Stimulated activated CD4-positive, alpha-beta T cell treated with anti-CD3 and anti-CD28 coated beads, Interleukin-4, amount 100 ng/mL, for 1 hour (primary cell): Measurements from ENCODE around the gene NTM.
"Not testable (repeated sequence)": the region's sequence is repeated elsewhere in the genome, so short reads cannot be mapped to it uniquely, and the experiment has no call there.

Experiments
- DNase-seq: peaks from one replicate; pipeline ENCODE4 v3.0.0-alpha.2; 2020

The NTM gene

GRCh38 chr11:132307309-132308020 is 937.0 kb downstream of the NTM start:
- DNase-seq: no peak

GRCh38 chr11:132310390-132311375 is 940.3 kb downstream of the NTM start:
- no peak for DNase-seq

- DNase-seq: no peak
Observed at GRCh38 chr11:132311703-132312102, 941.3 kb downstream of the NTM start.

GRCh38 chr11:132312161-132312560 is 941.7 kb downstream of the NTM start:
- DNase-seq: no peak

GRCh38 chr11:132312701-132313111 is 942.3 kb downstream of the NTM start:
- DNase-seq: no peak

- DNase-seq: no peak
Observed at GRCh38 chr11:132314911-132315455, 944.6 kb downstream of the NTM start.

GRCh38 chr11:132315696-132316095 is 945.3 kb downstream of the NTM start:
- DNase-seq: no peak

- DNase-seq: no peak
Observed at GRCh38 chr11:132318421-132319157, 948.2 kb downstream of the NTM start.

- not testable (repeated sequence) for DNase-seq
Observed at GRCh38 chr11:132319419-132319818, 949.0 kb downstream of the NTM start.

GRCh38 chr11:132330515-132330914 is 960.1 kb downstream of the NTM start:
- DNase-seq: no peak

GRCh38 chr11:132332521-132332920 is 962.1 kb downstream of the NTM start:
- no peak for DNase-seq

GRCh38 chr11:132334769-132335280 is 964.4 kb downstream of the NTM start:
- DNase-seq: no peak

GRCh38 chr11:132335311-132335710 is 964.9 kb downstream of the NTM start:
- DNase-seq: no peak

GRCh38 chr11:132336781-132337535 is 966.5 kb downstream of the NTM start:
- no peak for DNase-seq

- DNase-seq: no peak
Observed at GRCh38 chr11:132337819-132338416, 967.5 kb downstream of the NTM start.

- no peak for DNase-seq
Observed at GRCh38 chr11:132342408-132342807, 972.0 kb downstream of the NTM start.

GRCh38 chr11:132343445-132344175 is 973.2 kb downstream of the NTM start:
- DNase-seq: no peak

GRCh38 chr11:132346558-132347148 is 976.2 kb downstream of the NTM start:
- no peak for DNase-seq

GRCh38 chr11:132347156-132348090 is 977.0 kb downstream of the NTM start:
- no peak for DNase-seq
